K562 treated with DMSO at 1 percent for 4 hours (cell line): ENCODE data around the gene FAM20B. TPM values are rescaled to one million over a fixed set of nuclear protein-coding genes. Genes with fewer than 3 reads are reported as not detected.

ENCODE experiments used
- total RNA-seq: library from RNA; unstranded; fragments of 300-600 nt; gene quantifications from 2 replicates; pipeline ENCODE4 v1.2.3, GENCODE V29; 2022; ENCODE audit not compliant: insufficient read depth

Gene FAM20B
- 21.1 and 21.7 TPM in 2 replicates for total RNA-seq

GRCh38 chr1:179025125-179025974 is at the start of gene FAM20B:
TSS of gene FAM20B (plus strand) at chr1:179025894. CDS start at chr1:179043848, 17,954 bp downstream.

GRCh38 chr1:179081687-179082332 is 56.1 kb downstream of the FAM20B start, which contains the start of gene TOR3A:
TSS of gene TOR3A (plus strand) at chr1:179082070. CDS start at chr1:179082129, 59 bp downstream.

Other genes with a start within 250 kb of the FAM20B start
- gene ANGPTL1, start 154.8 kb upstream of the FAM20B start, total RNA-seq: not detected in 2 replicates
- 45.0 and 46.1 TPM in 2 replicates for gene TOR3A, start 56.2 kb downstream of the FAM20B start, total RNA-seq
- 6.5 and 6.9 TPM in 2 replicates for gene ABL2, start 203.8 kb downstream of the FAM20B start, total RNA-seq